ENCODE data around the gene NOX3.
"Not testable (repeated sequence)": the region's sequence is repeated elsewhere in the genome, so short reads cannot be mapped to it uniquely, and the experiment has no call there.

The NOX3 gene

GRCh38 chr6:155452576-155452975 is 3.1 kb downstream of the NOX3 start (continued):
- TF ChIP-seq TCF4 (CRISPR knock-in tag; IDR thresholded peaks at IDR 0.05; ENCODE audit: borderline replicate concordance): no peak
- TF ChIP-seq ZNF565 (CRISPR knock-in tag; conservative IDR thresholded peaks at IDR 0.05; ENCODE audit: low read depth): no peak

DNA sequence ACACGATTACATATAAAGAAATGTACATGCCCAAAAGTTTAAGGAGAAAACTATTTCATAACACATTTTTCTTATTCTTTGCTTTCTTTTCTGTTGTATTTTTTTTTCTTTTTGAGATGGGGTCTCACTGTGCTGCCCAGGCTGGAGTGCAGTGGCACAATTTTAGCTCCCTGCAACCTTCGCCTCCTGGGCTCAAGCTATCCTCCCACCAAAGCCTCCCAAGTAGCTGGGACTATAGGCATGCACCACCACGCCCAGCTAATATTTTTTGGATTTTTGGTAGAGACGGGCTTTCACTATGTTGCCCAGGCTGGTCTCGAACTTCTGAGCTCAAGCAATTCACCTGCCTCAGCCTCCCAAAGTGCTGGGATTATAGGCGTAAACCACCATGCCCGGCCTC is 4.1 kb downstream of the NOX3 start:
- ATAC-seq: not testable (repeated sequence)

DNA sequence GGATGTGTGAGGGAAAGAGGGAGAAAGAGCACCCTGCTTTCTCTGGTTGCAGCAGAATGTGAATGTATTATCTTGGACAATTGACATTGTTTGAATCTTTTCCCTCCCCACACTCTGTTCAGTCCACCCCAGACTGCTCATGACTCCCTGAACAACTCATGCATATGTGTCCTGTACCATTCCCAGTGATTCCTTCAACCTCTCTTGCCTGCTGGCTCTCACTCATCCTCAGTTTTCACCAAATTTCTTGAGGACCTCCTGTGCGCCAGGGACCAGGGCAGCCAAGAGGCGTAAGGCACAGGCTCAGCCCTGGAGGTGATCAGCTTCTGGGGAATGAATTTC is 5.4 kb downstream of the NOX3 start:
- ATAC-seq: peak; percentile 47; the same call in 2 of the 3 replicates
- TF ChIP-seq, protein P1, sequence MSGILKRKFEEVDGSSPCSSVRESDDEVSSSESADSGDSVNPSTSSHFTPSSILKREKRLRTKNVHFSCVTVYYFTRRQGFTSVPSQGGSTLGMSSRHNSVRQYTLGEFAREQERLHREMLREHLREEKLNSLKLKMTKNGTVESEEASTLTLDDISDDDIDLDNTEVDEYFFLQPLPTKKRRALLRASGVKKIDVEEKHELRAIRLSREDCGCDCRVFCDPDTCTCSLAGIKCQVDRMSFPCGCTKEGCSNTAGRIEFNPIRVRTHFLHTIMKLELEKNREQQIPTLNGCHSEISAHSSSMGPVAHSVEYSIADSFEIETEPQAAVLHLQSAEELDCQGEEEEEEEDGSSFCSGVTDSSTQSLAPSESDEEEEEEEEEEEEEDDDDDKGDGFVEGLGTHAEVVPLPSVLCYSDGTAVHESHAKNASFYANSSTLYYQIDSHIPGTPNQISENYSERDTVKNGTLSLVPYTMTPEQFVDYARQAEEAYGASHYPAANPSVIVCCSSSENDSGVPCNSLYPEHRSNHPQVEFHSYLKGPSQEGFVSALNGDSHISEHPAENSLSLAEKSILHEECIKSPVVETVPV (CRISPR knock-in tag; IDR thresholded peaks at IDR 0.05): no peak
- no peak for TF ChIP-seq ESRRG (CRISPR knock-in tag; IDR thresholded peaks at IDR 0.05)
- no peak for TF ChIP-seq TSHZ2 (CRISPR knock-in tag; IDR thresholded peaks at IDR 0.05)
- TF ChIP-seq BACH2 (CRISPR knock-in tag; IDR thresholded peaks at IDR 0.05; ENCODE audit: borderline replicate concordance): no peak
- TF ChIP-seq, protein P2, sequence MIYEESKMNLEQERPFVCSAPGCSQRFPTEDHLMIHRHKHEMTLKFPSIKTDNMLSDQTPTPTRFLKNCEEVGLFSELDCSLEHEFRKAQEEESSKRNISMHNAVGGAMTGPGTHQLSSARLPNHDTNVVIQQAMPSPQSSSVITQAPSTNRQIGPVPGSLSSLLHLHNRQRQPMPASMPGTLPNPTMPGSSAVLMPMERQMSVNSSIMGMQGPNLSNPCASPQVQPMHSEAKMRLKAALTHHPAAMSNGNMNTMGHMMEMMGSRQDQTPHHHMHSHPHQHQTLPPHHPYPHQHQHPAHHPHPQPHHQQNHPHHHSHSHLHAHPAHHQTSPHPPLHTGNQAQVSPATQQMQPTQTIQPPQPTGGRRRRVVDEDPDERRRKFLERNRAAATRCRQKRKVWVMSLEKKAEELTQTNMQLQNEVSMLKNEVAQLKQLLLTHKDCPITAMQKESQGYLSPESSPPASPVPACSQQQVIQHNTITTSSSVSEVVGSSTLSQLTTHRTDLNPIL (CRISPR knock-in tag; IDR thresholded peaks at IDR 0.05; ENCODE audit: low read depth): no peak
- TF ChIP-seq ZFP3 (CRISPR knock-in tag; IDR thresholded peaks at IDR 0.05): no peak
- no peak for TF ChIP-seq SNAI2 (CRISPR knock-in tag; IDR thresholded peaks at IDR 0.05)
- no peak for TF ChIP-seq POU6F1 (CRISPR knock-in tag; IDR thresholded peaks at IDR 0.05; ENCODE audit: borderline replicate concordance, low read depth)
- TF ChIP-seq ARNTL (CRISPR knock-in tag; IDR thresholded peaks at IDR 0.05; ENCODE audit: borderline replicate concordance, low read depth): no peak
- TF ChIP-seq ISL1 (CRISPR knock-in tag; IDR thresholded peaks at IDR 0.05): no peak
- TF ChIP-seq OSR1 (CRISPR knock-in tag; IDR thresholded peaks at IDR 0.05): no peak
- TF ChIP-seq CSDC2 (CRISPR knock-in tag; IDR thresholded peaks at IDR 0.05): no peak
- TF ChIP-seq, protein P3, sequence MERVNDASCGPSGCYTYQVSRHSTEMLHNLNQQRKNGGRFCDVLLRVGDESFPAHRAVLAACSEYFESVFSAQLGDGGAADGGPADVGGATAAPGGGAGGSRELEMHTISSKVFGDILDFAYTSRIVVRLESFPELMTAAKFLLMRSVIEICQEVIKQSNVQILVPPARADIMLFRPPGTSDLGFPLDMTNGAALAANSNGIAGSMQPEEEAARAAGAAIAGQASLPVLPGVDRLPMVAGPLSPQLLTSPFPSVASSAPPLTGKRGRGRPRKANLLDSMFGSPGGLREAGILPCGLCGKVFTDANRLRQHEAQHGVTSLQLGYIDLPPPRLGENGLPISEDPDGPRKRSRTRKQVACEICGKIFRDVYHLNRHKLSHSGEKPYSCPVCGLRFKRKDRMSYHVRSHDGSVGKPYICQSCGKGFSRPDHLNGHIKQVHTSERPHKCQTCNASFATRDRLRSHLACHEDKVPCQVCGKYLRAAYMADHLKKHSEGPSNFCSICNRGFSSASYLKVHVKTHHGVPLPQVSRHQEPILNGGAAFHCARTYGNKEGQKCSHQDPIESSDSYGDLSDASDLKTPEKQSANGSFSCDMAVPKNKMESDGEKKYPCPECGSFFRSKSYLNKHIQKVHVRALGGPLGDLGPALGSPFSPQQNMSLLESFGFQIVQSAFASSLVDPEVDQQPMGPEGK (CRISPR knock-in tag; IDR thresholded peaks at IDR 0.05; ENCODE audit: borderline replicate concordance): no peak
- TF ChIP-seq ZNF565 (CRISPR knock-in tag; conservative IDR thresholded peaks at IDR 0.05; ENCODE audit: low read depth): no peak
- TF ChIP-seq ZC3H10 (CRISPR knock-in tag; IDR thresholded peaks at IDR 0.05): no peak
- TF ChIP-seq RARB (CRISPR knock-in tag; IDR thresholded peaks at IDR 0.05): no peak

DNA sequence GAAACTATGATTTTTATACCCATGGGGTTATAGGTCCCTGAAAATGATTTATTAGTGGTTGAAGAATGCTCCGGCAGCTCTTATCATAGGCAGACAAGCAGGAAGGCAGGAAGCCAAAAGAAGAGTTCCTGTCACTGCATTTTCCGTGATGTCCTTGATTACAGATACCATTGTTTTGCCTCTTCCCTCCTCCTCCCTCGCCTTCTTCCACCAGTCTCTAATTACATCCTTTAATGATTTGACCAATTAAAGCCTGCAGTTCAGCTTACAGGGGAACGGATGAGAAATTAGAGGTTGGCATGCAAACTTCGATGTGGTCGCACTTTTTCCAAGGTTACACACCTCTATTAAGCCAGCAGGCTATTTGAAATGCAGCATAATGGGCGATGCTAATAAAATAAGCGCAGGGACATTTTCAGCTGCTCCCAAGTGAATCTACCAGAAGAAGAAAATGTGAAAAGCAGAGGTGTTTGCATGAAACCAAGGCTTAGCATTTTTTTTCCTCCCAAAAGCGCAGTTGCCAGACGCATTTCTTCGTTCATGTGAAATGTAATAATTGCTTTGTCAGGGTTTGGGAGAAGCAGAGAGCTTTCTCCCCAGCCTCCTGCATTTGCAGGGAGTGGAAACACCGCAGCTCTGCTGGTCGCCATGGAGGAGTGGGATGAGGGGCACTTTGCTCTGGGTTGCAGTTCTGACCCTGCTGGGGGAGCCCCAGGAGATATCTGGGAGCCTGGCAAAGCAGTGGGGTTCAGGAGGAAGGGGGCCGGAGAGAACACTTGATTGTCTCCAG is 6.0 kb downstream of the NOX3 start:
- peak; percentile 59 for ATAC-seq
- TF ChIP-seq TCF4 (CRISPR knock-in tag; IDR thresholded peaks at IDR 0.05; ENCODE audit: borderline replicate concordance): peak; percentile 12; the same call in 1 of the 2 replicates
- peak; percentile 46; the same call in 1 of the 2 replicates for TF ChIP-seq TSHZ2 (CRISPR knock-in tag; IDR thresholded peaks at IDR 0.05)
- no peak for TF ChIP-seq RARB (CRISPR knock-in tag; IDR thresholded peaks at IDR 0.05)

Data from SK-N-SH treated with all-trans-retinoic acid at 6 μM for 48 hours (cell line).